Astrocyte of the cerebellum (primary cell): ENCODE results near the gene DLGAP1.

Source experiments
- DNase-seq: peaks from one replicate; pipeline ENCODE4 v3.0.0-alpha.2; 2011; ENCODE audit warnings: low read depth
- H3K4me3 ChIP-seq: 2 replicates; pipeline ENCODE4 v1.5.1; 2011; ENCODE audit warnings: mild to moderate bottlenecking, low read depth, low read length, moderate library complexity
- CTCF ChIP-seq: IDR thresholded peaks from 2 replicates; pipeline ENCODE4 v1.5.1; 2012; ENCODE audit warnings: low read length, low read depth, moderate library complexity, mild to moderate bottlenecking; ENCODE audit errors: missing control alignments
- in situ Hi-C: cut with HindIII; loops from 2 replicates; pipeline ENCODE4 v1.10.0; 2017; ENCODE audit warnings: low sequenced_read_pairs

Gene DLGAP1

GRCh38 chr18:3513481-3513880 lies 941.6 kb downstream of the DLGAP1 start:
- in situ Hi-C loops = no loop called here
- TF ChIP-seq CTCF = no peak
- DNase-seq = no peak

GRCh38 chr18:3511980-3512379 lies 943.1 kb downstream of the DLGAP1 start:
- no peak for TF ChIP-seq CTCF
- no peak overlapping the region for H3K4me3 ChIP-seq
- in situ Hi-C loops = no loop called here
- DNase-seq = peak; percentile 20

More at GRCh38 chr18:3513481-3513880, 941.6 kb downstream of the DLGAP1 start:
- H3K4me3 ChIP-seq = no peak overlapping the region

GRCh38 chr18:3510896-3511295 lies 944.2 kb downstream of the DLGAP1 start:
- H3K4me3 ChIP-seq = no peak overlapping the region
- DNase-seq = no peak
- TF ChIP-seq CTCF = no peak
- in situ Hi-C loops = no loop called here

GRCh38 chr18:3510024-3510423 lies 945.1 kb downstream of the DLGAP1 start:
- no peak overlapping the region for H3K4me3 ChIP-seq
- no peak for DNase-seq
- in situ Hi-C loops = no loop called here
- no peak for TF ChIP-seq CTCF

DNA sequence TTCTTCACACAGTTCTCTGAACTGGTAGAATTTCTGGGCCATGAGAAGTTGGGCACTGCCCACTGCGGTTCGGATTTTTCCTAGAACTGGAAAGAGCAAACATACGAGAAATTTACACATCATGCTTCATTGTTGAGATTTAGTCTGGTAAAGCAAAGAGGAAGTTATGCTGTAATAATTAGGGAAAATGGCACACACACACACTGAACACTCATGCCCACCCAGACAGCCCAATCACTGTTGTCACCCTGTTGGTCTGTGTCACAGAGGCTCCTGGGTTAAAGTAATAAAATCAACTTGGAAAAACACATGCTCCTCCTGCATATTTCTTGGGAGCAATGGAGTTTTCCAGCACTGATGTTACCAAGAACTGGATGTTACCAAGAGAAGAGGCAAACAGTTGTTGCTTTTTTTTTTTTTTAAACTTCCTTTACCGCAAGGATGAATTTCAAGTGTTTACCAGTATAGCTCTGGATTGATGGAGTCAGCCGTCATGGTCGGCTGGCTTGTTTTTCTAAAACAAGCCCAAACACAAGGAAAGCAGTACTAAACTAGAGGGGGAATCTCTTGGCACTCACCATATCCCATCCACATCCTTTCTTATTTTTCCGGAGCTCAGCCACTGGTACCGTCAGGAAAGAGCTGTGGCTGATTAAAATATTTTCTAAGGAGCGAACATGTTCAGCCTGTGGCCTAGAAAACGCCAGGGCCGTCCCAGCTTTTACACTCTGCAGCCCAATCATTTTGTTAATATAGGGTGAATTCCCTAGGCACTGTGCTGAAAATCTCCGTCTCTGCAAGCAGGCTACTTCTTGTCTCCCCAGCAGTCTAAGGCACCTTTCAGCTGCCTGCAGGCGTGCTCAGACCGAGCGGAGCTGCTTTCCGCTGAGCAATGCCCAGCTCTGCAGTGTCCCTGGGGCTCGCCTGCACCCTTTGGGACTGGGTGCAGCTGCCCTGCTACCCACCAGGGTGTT lies 946.2 kb downstream of the DLGAP1 start:
- no peak overlapping the region for H3K4me3 ChIP-seq
- in situ Hi-C loops = no loop called here
- no peak for TF ChIP-seq CTCF
- no peak for DNase-seq

DNA sequence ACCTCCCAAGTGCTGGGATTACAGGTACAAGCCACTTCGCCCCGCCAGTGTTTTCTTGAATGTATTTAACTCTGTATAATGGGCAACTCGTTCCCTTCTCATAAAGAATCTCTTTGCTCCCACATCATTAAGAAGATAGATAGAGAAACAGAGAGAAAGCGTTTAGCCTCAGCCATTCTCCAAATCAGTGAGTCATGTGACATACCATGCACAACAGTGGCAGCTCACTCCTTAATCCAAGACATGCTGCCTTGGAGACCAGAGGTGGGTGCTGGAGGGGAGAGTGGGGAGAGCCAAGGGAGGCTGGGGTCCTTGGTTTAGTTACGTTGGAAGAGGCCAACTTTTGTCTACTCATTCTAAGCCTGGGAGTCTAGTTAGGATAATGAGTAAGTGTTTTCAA lies 950.5 kb downstream of the DLGAP1 start:
- in situ Hi-C loops = no loop called here
- no peak for DNase-seq
- no peak for TF ChIP-seq CTCF
- no peak overlapping the region for H3K4me3 ChIP-seq
